GM12878 (cell line): Measurements from ENCODE around the gene TACC2. TPM values are rescaled to one million over a fixed set of nuclear protein-coding genes. Genes with fewer than 3 reads are reported as not detected.

Experiments
- ATAC-seq: fragments of 200-7000 bp; cut with Tn5 transposase; 3 replicates; pipeline ENCODE4 v1.9.1; 2020; ENCODE audit warnings: mild to moderate bottlenecking, moderate library complexity
- BruUV-seq: library from RNA; stranded (reverse); fragments of 400-500 nt; replicated peaks from 2 replicates; lab custom pipeline; 2021; lab: Mats Ljungman, UMichigan
- CTCF ChIA-PET: fragments of 300-600 bp; sonication (Branson Sonifier 250); formaldehyde crosslinking; extraction: SDS; loops from one replicate; lab custom pipeline; 2021; ENCODE audit warnings: inconsistent platforms; lab: Yijun Ruan, JAX
- POLR2A ChIA-PET: fragments of 350-600 bp; formaldehyde crosslinking; extraction: SDS; loops from one replicate; lab custom pipeline; 2021; ENCODE audit warnings: inconsistent platforms; lab: Charles Lee
- RAD21 ChIA-PET: fragments of 300-600 bp; sonication (Branson Sonifier 250); formaldehyde crosslinking; loops from one replicate; lab custom pipeline; 2023; ENCODE audit warnings: antibody characterized with exemption; ENCODE audit not compliant: unreplicated experiment; lab: Charles Lee
- SMC1A ChIA-PET: fragments of 300-600 bp; sonication (Branson Sonifier 250); formaldehyde crosslinking; loops from one replicate; lab custom pipeline; 2023; ENCODE audit not compliant: unreplicated experiment, uncharacterized antibody; lab: Charles Lee
- DNase-seq: peaks from one replicate; pipeline ENCODE4 v3.0.0-alpha.2; 2011; ENCODE audit warnings: low read depth, low spot score
- FAIRE-seq: peaks from 3 replicates; lab custom pipeline; 2011; peaks lifted over from hg19 to GRCh38; lab: Jason Lieb, UNC
- H2AFZ ChIP-seq: 2 replicates; pipeline ENCODE4 v1.6.0; 2011; ENCODE audit warnings: low read depth, low read length, control low read depth; ENCODE audit not compliant: control insufficient read depth
- H3K27ac ChIP-seq: 2 replicates; pipeline ENCODE4 v1.5.1; 2011; ENCODE audit warnings: control low read depth; ENCODE audit not compliant: control insufficient read depth, insufficient read depth
- H3K27me3 ChIP-seq, 2 experiments: replicated peaks in 1 of 2; 2 replicates each; pipeline versions ENCODE4 v1.6.0 to v1.6.1; 2011; ENCODE audit warnings: low read length in 1 of 2; ENCODE audit not compliant: control insufficient read depth in 2 of 2, insufficient read depth in 2 of 2
- H3K36me3 ChIP-seq, 2 experiments: 2 replicates each; pipeline ENCODE4 v1.5.1; 2011; ENCODE audit warnings: low read length in 1 of 2; ENCODE audit not compliant: control insufficient read depth in 2 of 2, insufficient read depth in 2 of 2
- H3K4me1 ChIP-seq: 2 replicates; pipeline ENCODE4 v1.6.1; 2011; ENCODE audit warnings: mild to moderate bottlenecking, low read length, moderate library complexity, mixed read lengths; ENCODE audit not compliant: control insufficient read depth, insufficient read depth
- H3K4me2 ChIP-seq: 2 replicates; pipeline ENCODE4 v1.6.0; 2011; ENCODE audit warnings: control low read depth; ENCODE audit not compliant: control insufficient read depth, insufficient read depth
- H3K4me3 ChIP-seq: fragments of 200-600 bp; sonication (generic); 2 replicates; pipeline ENCODE4 v1.5.1; 2016
- H3K79me2 ChIP-seq: 2 replicates; pipeline ENCODE4 v1.6.0; 2011; ENCODE audit warnings: low read length; ENCODE audit not compliant: control insufficient read depth, insufficient read depth
- H3K9ac ChIP-seq: 2 replicates; pipeline ENCODE4 v1.8.0; 2011; ENCODE audit warnings: low read length, control low read depth, mixed read lengths; ENCODE audit not compliant: control insufficient read depth, insufficient read depth
- H3K9me3 ChIP-seq: replicated peaks from 3 replicates; pipeline ENCODE4 v1.5.1; 2011; ENCODE audit warnings: mild to moderate bottlenecking, low read length; ENCODE audit not compliant: control insufficient read depth, insufficient read depth
- H4K20me1 ChIP-seq: 2 replicates; pipeline ENCODE4 v1.6.0; 2011; ENCODE audit not compliant: control insufficient read depth, insufficient read depth
- ATF2 ChIP-seq: IDR thresholded peaks from 2 replicates; pipeline ENCODE4 v1.6.1; 2012; ENCODE audit warnings: low read length, inconsistent platforms
- EGR1 ChIP-seq, 2 experiments: IDR thresholded peaks; 1 replicate in 1 of 2; 2 replicates in 1 of 2; pipeline ENCODE4 v1.6.1; 2011 to 2012; ENCODE audit warnings: low read depth in 2 of 2, low read length in 2 of 2, borderline replicate concordance in 1 of 2, mild to moderate bottlenecking in 1 of 2, moderate library complexity in 1 of 2
- NBN ChIP-seq: fragments of 450-650 bp; IDR thresholded peaks from 2 replicates; pipeline ENCODE4 v1.6.1; 2016
- RELA ChIP-seq: fragments of 450-650 bp; IDR thresholded peaks from 2 replicates; pipeline ENCODE4 v1.8.0; 2014; ENCODE audit warnings: borderline replicate concordance; ENCODE audit not compliant: partially characterized antibody
- RUNX3 ChIP-seq: IDR thresholded peaks from 2 replicates; pipeline ENCODE4 v1.6.1; 2012; ENCODE audit warnings: low read length, inconsistent platforms
- WGBS: methylation state at CpG from one replicate; pipeline ENCODE4 v1.1.6; 2016; ENCODE audit warnings: low lambda C conversion rate; ENCODE audit not compliant: insufficient replicate concordance, insufficient coverage; ENCODE audit errors: missing lambda C conversion rate; 5-methylcytosine and 5-hydroxymethylcytosine counted together
- in situ Hi-C: fragments of 300-500 bp; cut with MboI; formaldehyde crosslinking; loops from 9 replicates; pipeline ENCODE4 v1.14.3; 2018; ENCODE audit warnings: mixed read lengths
- intact Hi-C: fragments of 100-400 bp; cut with micrococcal nuclease; formaldehyde crosslinking; loops from one replicate; pipeline ENCODE4 v1.14.2; 2022; ENCODE audit not compliant: unreplicated experiment
- polyA plus RNA-seq, 11 experiments: library from polyadenylated mRNA; depleted of rRNA in 4 of 11; unstranded in 6 of 11; stranded (reverse) in 5 of 11; fragments of >200 nt; fragmentation: Nextera tagmentation in 4 of 11; fragmentation: Illumina TruSeq in 1 of 11; extraction: Ambion mirVana in 4 of 11; extraction: Trizol in 1 of 11; gene quantifications; 1 replicate in 1 of 11; 2 replicates in 10 of 11; pipeline versions ENCODE4 v1.2.1 to v1.2.3, GENCODE V29; 2011 to 2016; ENCODE audit warnings: inconsistent platforms in 2 of 11, missing spikeins in 2 of 11, low read depth in 1 of 11
- total RNA-seq, 4 experiments: library from RNA; depleted of rRNA in 3 of 4; stranded (reverse); fragments of >200 nt in 3 of 4; fragmentation: Illumina TruSeq in 1 of 4; extraction: Trizol in 1 of 4; gene quantifications; 2 replicates each; pipeline versions ENCODE4 v1.2.1 to v1.2.3, GENCODE V29; 2013 to 2021
- TF ChIP-seq, protein P1 (sequence below): fragments of 450-650 bp; IDR thresholded peaks from 2 replicates; pipeline ENCODE4 v1.6.1; 2017; ENCODE audit warnings: mild to moderate bottlenecking, low read depth, inconsistent platforms; ENCODE audit not compliant: poor library complexity, severe bottlenecking
- TF ChIP-seq, protein P2 (sequence below): IDR thresholded peaks from 2 replicates; pipeline ENCODE4 v1.6.1; 2011; ENCODE audit warnings: mild to moderate bottlenecking, low read depth, low read length, moderate library complexity; ENCODE audit not compliant: insufficient replicate concordance

The TACC2 gene
- total and polyA plus RNA-seq, 10 of the 15 experiments (the other 5 are each of a cell fraction or from before 2014, with no cell fraction given) = 0.07 to 0.64 (median 0.13) TPM; not detected in 5

- no peak for TF ChIP-seq EGR1 (IDR thresholded peaks at IDR 0.05; ENCODE audit: borderline replicate concordance in 1 of 2, low read depth in 2 of 2, low read length in 2 of 2)
- no peak for TF ChIP-seq RELA
These were observed 243.8 kb downstream of the TACC2 start (continued) for GRCh38 chr10:122232769-122233168.

DNA sequence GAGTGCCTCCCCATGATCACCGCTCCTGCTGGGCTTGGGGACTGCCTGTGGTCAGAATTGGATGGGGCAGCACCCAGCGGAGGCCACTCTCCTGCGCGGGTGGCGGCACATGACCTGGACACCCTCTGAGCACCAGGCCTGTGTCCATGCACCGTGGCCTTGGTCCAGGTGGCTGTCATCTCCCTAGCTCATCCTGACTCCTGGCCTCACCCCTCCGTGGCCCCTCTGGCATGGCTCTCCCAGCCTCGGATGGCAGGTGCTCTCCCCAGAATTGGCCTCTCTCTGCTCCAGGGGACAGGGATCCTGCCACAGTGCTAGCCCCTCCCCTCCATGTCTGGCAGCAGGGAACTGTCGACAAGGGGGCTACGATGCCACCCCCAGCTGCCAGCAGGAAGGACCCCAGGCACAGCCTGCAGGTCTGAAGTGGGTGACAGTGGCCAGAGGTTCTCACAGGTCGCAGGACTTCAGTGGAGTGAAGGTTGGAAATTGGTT, 244.9 kb downstream of the TACC2 start:
- FAIRE-seq (no peak), ATAC-seq (no peak), DNase-seq (no peak)
- Histone ChIP-seq H3K4me3 (no peak overlapping the region), H3K79me2 (no peaks in the 10 kb centered on the region), H2AFZ (no peak overlapping the region)
- ChIA-PET CTCF (no interaction called here), RAD21 (no interaction called here)
- intact Hi-C loops = no loop called here
- TF ChIP-seq NBN (no peak), ATF2 (no peak), RUNX3 (no peak)
- TF ChIP-seq, protein P1, sequence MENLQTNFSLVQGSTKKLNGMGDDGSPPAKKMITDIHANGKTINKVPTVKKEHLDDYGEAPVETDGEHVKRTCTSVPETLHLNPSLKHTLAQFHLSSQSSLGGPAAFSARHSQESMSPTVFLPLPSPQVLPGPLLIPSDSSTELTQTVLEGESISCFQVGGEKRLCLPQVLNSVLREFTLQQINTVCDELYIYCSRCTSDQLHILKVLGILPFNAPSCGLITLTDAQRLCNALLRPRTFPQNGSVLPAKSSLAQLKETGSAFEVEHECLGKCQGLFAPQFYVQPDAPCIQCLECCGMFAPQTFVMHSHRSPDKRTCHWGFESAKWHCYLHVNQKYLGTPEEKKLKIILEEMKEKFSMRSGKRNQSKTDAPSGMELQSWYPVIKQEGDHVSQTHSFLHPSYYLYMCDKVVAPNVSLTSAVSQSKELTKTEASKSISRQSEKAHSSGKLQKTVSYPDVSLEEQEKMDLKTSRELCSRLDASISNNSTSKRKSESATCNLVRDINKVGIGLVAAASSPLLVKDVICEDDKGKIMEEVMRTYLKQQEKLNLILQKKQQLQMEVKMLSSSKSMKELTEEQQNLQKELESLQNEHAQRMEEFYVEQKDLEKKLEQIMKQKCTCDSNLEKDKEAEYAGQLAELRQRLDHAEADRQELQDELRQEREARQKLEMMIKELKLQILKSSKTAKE = no peak
- TF ChIP-seq, protein P2, sequence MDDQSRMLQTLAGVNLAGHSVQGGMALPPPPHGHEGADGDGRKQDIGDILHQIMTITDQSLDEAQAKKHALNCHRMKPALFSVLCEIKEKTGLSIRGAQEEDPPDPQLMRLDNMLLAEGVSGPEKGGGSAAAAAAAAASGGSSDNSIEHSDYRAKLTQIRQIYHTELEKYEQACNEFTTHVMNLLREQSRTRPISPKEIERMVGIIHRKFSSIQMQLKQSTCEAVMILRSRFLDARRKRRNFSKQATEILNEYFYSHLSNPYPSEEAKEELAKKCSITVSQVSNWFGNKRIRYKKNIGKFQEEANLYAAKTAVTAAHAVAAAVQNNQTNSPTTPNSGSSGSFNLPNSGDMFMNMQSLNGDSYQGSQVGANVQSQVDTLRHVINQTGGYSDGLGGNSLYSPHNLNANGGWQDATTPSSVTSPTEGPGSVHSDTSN = no peak
- TF ChIP-seq, all 136 proteins: peak for 0
- H3K9ac ChIP-seq = no peak overlapping the region
- in situ Hi-C loops = no loop called here
- SMC1A ChIA-PET = no interaction called here
- no peak overlapping the region for H3K27ac ChIP-seq
- H4K20me1 ChIP-seq = no peaks in the 10 kb centered on the region
- no peaks in the 10 kb centered on the region for H3K36me3 ChIP-seq
- no peaks in the 10 kb centered on the region for H3K4me1 ChIP-seq
- H3K4me2 ChIP-seq = no peak overlapping the region
- 36% methylated on average over 11 of the region's 11 CpGs for WGBS
- POLR2A ChIA-PET = no interaction called here
- BruUV-seq = no TSS peak
- no peaks in the 10 kb centered on the region; a peak in 2 of 4 replicates for H3K27me3 ChIP-seq
- no peaks in the 10 kb centered on the region for H3K9me3 ChIP-seq
